Measurements from ENCODE around the gene NPAS3. TPM values are rescaled to one million over a fixed set of nuclear protein-coding genes. Genes with fewer than 3 reads are reported as not detected.

NPAS3 gene
- total and polyA plus RNA-seq, 2 of the 8 experiments (the other 6 are each of a cell fraction or from before 2014, with no cell fraction given), result 0.11 to 0.60 TPM

DNA sequence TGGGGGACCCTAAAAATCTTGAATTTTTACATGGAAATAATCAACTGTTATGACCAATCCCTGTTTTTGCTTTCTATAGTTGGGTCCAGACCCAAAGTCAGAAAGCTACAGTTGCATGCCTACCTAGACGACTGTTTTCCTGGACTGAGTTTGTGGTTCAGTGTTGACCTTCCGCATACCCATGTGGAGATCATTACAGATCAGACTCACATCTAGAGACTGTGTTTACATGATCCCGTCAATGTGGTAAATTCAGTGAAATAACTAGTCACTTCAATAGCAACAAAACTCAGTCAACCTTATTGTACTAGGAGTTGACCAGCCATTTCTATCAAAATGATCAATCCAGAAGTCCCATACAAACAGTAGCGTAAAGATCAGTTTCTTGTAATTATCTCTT lies 754.6 kb downstream of the NPAS3 start (continued):
- no peak for TF ChIP-seq RXRA (IDR thresholded peaks at IDR 0.05; ENCODE audit: insufficient read depth, low read depth, low read length)
- TF ChIP-seq, protein P1, sequence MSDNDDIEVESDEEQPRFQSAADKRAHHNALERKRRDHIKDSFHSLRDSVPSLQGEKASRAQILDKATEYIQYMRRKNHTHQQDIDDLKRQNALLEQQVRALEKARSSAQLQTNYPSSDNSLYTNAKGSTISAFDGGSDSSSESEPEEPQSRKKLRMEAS (IDR thresholded peaks at IDR 0.05), result no peak

Data from H1 (cell line).